ENCODE results near the gene SIL1. TPM values are rescaled to one million over a fixed set of nuclear protein-coding genes. Genes with fewer than 3 reads are reported as not detected.

Gene SIL1
- total and polyA plus RNA-seq, 2 experiments from 2014 or later, result 78.8 to 89.8 TPM

GRCh38 chr5:138927979-138928378 is 270.2 kb downstream of the SIL1 start:
- H3K36me3 ChIP-seq (ENCODE audit: low read depth), result peaks cover 53% of the 10 kb centered on the region
- 77 to 80% methylated on average over 7 of the region's 7 CpGs for WGBS, 2 experiments (ENCODE audit: low coverage in 1 of 2, low lambda C conversion rate in 2 of 2, missing lambda C conversion rate in 2 of 2)

GRCh38 chr5:138927544-138927943 is 270.6 kb downstream of the SIL1 start:
- 90 to 94% methylated on average over 8 of the region's 8 CpGs for WGBS, 2 experiments (ENCODE audit: low coverage in 1 of 2, low lambda C conversion rate in 2 of 2, missing lambda C conversion rate in 2 of 2)
- Histone ChIP-seq H3K4me2 (ENCODE audit: unreplicated experiment) (no peak overlapping the region), H3K27ac (no peak overlapping the region), H3K9me3 (ENCODE audit: low read depth) (no peaks in the 10 kb centered on the region), H3K4me3 (no peak overlapping the region), H3K36me3 (ENCODE audit: low read depth) (peaks cover 49% of the 10 kb centered on the region), H3K27me3 (replicated peaks; ENCODE audit: insufficient read depth) (no peaks in the 10 kb centered on the region), H4K20me1 (ENCODE audit: insufficient read depth) (no peaks in the 10 kb centered on the region; the same call in 1 of the 2 replicates), H3K4me1 (ENCODE audit: insufficient read depth) (no peaks in the 10 kb centered on the region), H3K9ac (no peak overlapping the region), H3K79me2 (ENCODE audit: insufficient read depth) (peaks cover 40% of the 10 kb centered on the region), H2AFZ (no peak overlapping the region), H3K9me2 (ENCODE audit: insufficient read depth) (no peaks in the 10 kb centered on the region), H3F3A (ENCODE audit: insufficient read depth) (peaks cover 7% of the 10 kb centered on the region; the same call in 1 of the 2 replicates)
- in situ Hi-C loops (cut with MboI), result no loop called here
- no peak for TF ChIP-seq EZH2phosphoT487 (IDR thresholded peaks at IDR 0.05; ENCODE audit: insufficient read depth, low read depth)
- no peak for TF ChIP-seq EZH2 (IDR thresholded peaks at IDR 0.05; ENCODE audit: insufficient read depth, poor library complexity, severe bottlenecking)
- DNase-seq, result no peak

More at GRCh38 chr5:138927979-138928378, 270.2 kb downstream of the SIL1 start:
- H3F3A ChIP-seq (ENCODE audit: insufficient read depth), result peaks cover 7% of the 10 kb centered on the region; the same call in 1 of the 2 replicates
- H2AFZ ChIP-seq, result no peak overlapping the region
- DNase-seq, result no peak
- no peak overlapping the region for H3K4me2 ChIP-seq (ENCODE audit: unreplicated experiment)
- no peaks in the 10 kb centered on the region for H3K4me1 ChIP-seq (ENCODE audit: insufficient read depth)
- TF ChIP-seq EZH2phosphoT487 (IDR thresholded peaks at IDR 0.05; ENCODE audit: insufficient read depth, low read depth) (no peak), EZH2 (IDR thresholded peaks at IDR 0.05; ENCODE audit: insufficient read depth, poor library complexity, severe bottlenecking) (no peak)
- H4K20me1 ChIP-seq (ENCODE audit: insufficient read depth), result no peaks in the 10 kb centered on the region; the same call in 1 of the 2 replicates
- H3K9ac ChIP-seq, result no peak overlapping the region
- H3K9me2 ChIP-seq (ENCODE audit: insufficient read depth), result no peaks in the 10 kb centered on the region
- in situ Hi-C loops (cut with MboI), result no loop called here
- peaks cover 35% of the 10 kb centered on the region for H3K79me2 ChIP-seq (ENCODE audit: insufficient read depth)
- no peak overlapping the region for H3K27ac ChIP-seq
- H3K9me3 ChIP-seq (ENCODE audit: low read depth), result no peaks in the 10 kb centered on the region
- no peaks in the 10 kb centered on the region for H3K27me3 ChIP-seq (replicated peaks; ENCODE audit: insufficient read depth)
- H3K4me3 ChIP-seq, result no peak overlapping the region

- peaks cover 43% of the 10 kb centered on the region for H3K36me3 ChIP-seq (ENCODE audit: low read depth)
- no peak overlapping the region for H3K27ac ChIP-seq
- H3K4me2 ChIP-seq (ENCODE audit: unreplicated experiment), result no peak overlapping the region
- H3K27me3 ChIP-seq (replicated peaks; ENCODE audit: insufficient read depth), result no peaks in the 10 kb centered on the region
- H3K79me2 ChIP-seq (ENCODE audit: insufficient read depth), result peaks cover 46% of the 10 kb centered on the region
- 91% methylated on average over 15 to 16 of the region's 16 CpGs for WGBS, 2 experiments (ENCODE audit: low coverage in 1 of 2, low lambda C conversion rate in 2 of 2, missing lambda C conversion rate in 2 of 2)
- no peak overlapping the region for H3K9ac ChIP-seq
- in situ Hi-C loops (cut with MboI), result no loop called here
- DNase-seq, result no peak
- H2AFZ ChIP-seq, result no peak overlapping the region
- no peaks in the 10 kb centered on the region for H3K9me3 ChIP-seq (ENCODE audit: low read depth)
- TF ChIP-seq EZH2 (IDR thresholded peaks at IDR 0.05; ENCODE audit: insufficient read depth, poor library complexity, severe bottlenecking) (no peak), EZH2phosphoT487 (IDR thresholded peaks at IDR 0.05; ENCODE audit: insufficient read depth, low read depth) (no peak)
- H4K20me1 ChIP-seq (ENCODE audit: insufficient read depth), result no peaks in the 10 kb centered on the region; the same call in 1 of the 2 replicates
- no peak overlapping the region for H3K4me3 ChIP-seq
- H3K4me1 ChIP-seq (ENCODE audit: insufficient read depth), result no peaks in the 10 kb centered on the region
- H3K9me2 ChIP-seq (ENCODE audit: insufficient read depth), result no peaks in the 10 kb centered on the region
- peaks cover 7% of the 10 kb centered on the region; the same call in 1 of the 2 replicates for H3F3A ChIP-seq (ENCODE audit: insufficient read depth)
Observed at GRCh38 chr5:138926688-138927448, 271.3 kb downstream of the SIL1 start.

GRCh38 chr5:138926257-138926656 is 271.9 kb downstream of the SIL1 start:
- Histone ChIP-seq H3K4me3 (no peak overlapping the region), H3F3A (ENCODE audit: insufficient read depth) (peaks cover 8% of the 10 kb centered on the region; the same call in 1 of the 2 replicates), H3K4me2 (ENCODE audit: unreplicated experiment) (no peak overlapping the region), H3K27me3 (replicated peaks; ENCODE audit: insufficient read depth) (no peaks in the 10 kb centered on the region), H3K9ac (no peak overlapping the region), H3K9me3 (ENCODE audit: low read depth) (no peaks in the 10 kb centered on the region), H3K4me1 (ENCODE audit: insufficient read depth) (peaks cover 1% of the 10 kb centered on the region), H3K36me3 (ENCODE audit: low read depth) (peaks cover 42% of the 10 kb centered on the region), H3K79me2 (ENCODE audit: insufficient read depth) (peaks cover 51% of the 10 kb centered on the region), H3K27ac (no peak overlapping the region), H3K9me2 (ENCODE audit: insufficient read depth) (no peaks in the 10 kb centered on the region), H2AFZ (no peak overlapping the region), H4K20me1 (ENCODE audit: insufficient read depth) (no peaks in the 10 kb centered on the region; the same call in 1 of the 2 replicates)
- DNase-seq, result no peak
- in situ Hi-C loops (cut with MboI), result no loop called here
- TF ChIP-seq EZH2 (IDR thresholded peaks at IDR 0.05; ENCODE audit: insufficient read depth, poor library complexity, severe bottlenecking) (no peak), EZH2phosphoT487 (IDR thresholded peaks at IDR 0.05; ENCODE audit: insufficient read depth, low read depth) (no peak)
- 92 to 94% methylated on average over 11 of the region's 11 CpGs for WGBS, 2 experiments (ENCODE audit: low coverage in 1 of 2, low lambda C conversion rate in 2 of 2, missing lambda C conversion rate in 2 of 2)
